Spleen (tissue), 7 donors: ENCODE measurements around the gene GADD45G.

Experiments used
- CTCF ChIP-seq, 11 experiments: fragments of 200-600 bp in 7 of 11; fragments of 450-650 bp in 4 of 11; sonication (generic) in 4 of 11; IDR thresholded peaks in 8 of 11; conservative IDR thresholded peaks in 3 of 11; 1 replicate in 7 of 11; 2 replicates in 4 of 11; pipeline versions ENCODE4 v1.4.0 to v1.8.0; 2016 to 2021; ENCODE audit warnings: antibody characterized with exemption in 11 of 11, inconsistent platforms in 4 of 11, mild to moderate bottlenecking in 1 of 11
- POLR2A ChIP-seq, 3 donors: fragments of 450-650 bp; IDR thresholded peaks; one replicate each; pipeline ENCODE4 v1.5.1; 2017; ENCODE audit warnings: antibody characterized with exemption in 3 of 3, mild to moderate bottlenecking in 1 of 3
- donor health status: DM: no; HTN: no; CAD: no; lungs with moderate emphysema.
- donor health status: DM: no; HTN: no; CAD: no.
- donor health status: DM: no; HTN: no; CAD: no.

GRCh38 chr9:89619424-89620138, 14.8 kb downstream of the GADD45G start:
- TF ChIP-seq CTCF (IDR thresholded peaks at IDR 0.05 in 8 of 11, conservative IDR thresholded peaks at IDR 0.05 in 3 of 11): no peak
- TF ChIP-seq POLR2A (IDR thresholded peaks at IDR 0.05): no peak
